HG03139 (cell line): ENCODE measurements around the gene ARF6.
"Not testable (repeated sequence)": the region's sequence is repeated elsewhere in the genome, so short reads cannot be mapped to it uniquely, and the experiment has no call there.

Experiments used
- ATAC-seq: cut with Tn5 transposase; IDR thresholded peaks from one replicate; pipeline ENCODE4 v1.9.1; 2021; ENCODE audit not compliant: unreplicated experiment

The ARF6 gene

GRCh38 chr14:49876563-49877127 is 16.2 kb upstream of the ARF6 start:
- ATAC-seq = no peak

GRCh38 chr14:49879646-49880204 is 13.2 kb upstream of the ARF6 start:
- ATAC-seq = peak; percentile 85

- no peak for ATAC-seq
Measured at GRCh38 chr14:49880267-49881064, 12.4 kb upstream of the ARF6 start.

- ATAC-seq = no peak
Measured at GRCh38 chr14:49881350-49882001, 11.4 kb upstream of the ARF6 start.

- ATAC-seq = no peak
Measured at GRCh38 chr14:49882826-49883694, 9.8 kb upstream of the ARF6 start.

GRCh38 chr14:49886523-49886922 is 6.4 kb upstream of the ARF6 start:
- no peak for ATAC-seq

GRCh38 chr14:49888293-49888692 is 4.6 kb upstream of the ARF6 start:
- ATAC-seq = no peak

- no peak for ATAC-seq
Measured at GRCh38 chr14:49892301-49892635, 614 bp upstream of the ARF6 start.

- peak; percentile 31 for ATAC-seq
Measured at GRCh38 chr14:49893309-49894213, 679 bp downstream of the ARF6 start.

GRCh38 chr14:49894214-49895107 is 1.6 kb downstream of the ARF6 start:
- not testable (repeated sequence) for ATAC-seq

GRCh38 chr14:49895480-49895879 is 2.6 kb downstream of the ARF6 start:
- ATAC-seq = no peak

- ATAC-seq = not testable (repeated sequence)
Measured at GRCh38 chr14:49896272-49896671, 3.4 kb downstream of the ARF6 start.

GRCh38 chr14:49896966-49897365 is 4.1 kb downstream of the ARF6 start:
- no peak for ATAC-seq

GRCh38 chr14:49897414-49897813 is 4.5 kb downstream of the ARF6 start:
- ATAC-seq = no peak

- no peak for ATAC-seq
Measured at GRCh38 chr14:49897965-49898364, 5.1 kb downstream of the ARF6 start.

GRCh38 chr14:49898485-49898884 is 5.6 kb downstream of the ARF6 start:
- no peak for ATAC-seq

GRCh38 chr14:49900973-49901372 is 8.1 kb downstream of the ARF6 start:
- no peak for ATAC-seq

- ATAC-seq = not testable (repeated sequence)
Measured at GRCh38 chr14:49902679-49903246, 9.9 kb downstream of the ARF6 start.

GRCh38 chr14:49904270-49904669 is 11.4 kb downstream of the ARF6 start:
- ATAC-seq = no peak
